ENCODE measurements around the gene KCNN2. TPM values are rescaled to one million over a fixed set of nuclear protein-coding genes. Genes with fewer than 3 reads are reported as not detected.

Gene KCNN2
- total RNA-seq, 1 experiment from 2014 or later = 0.61 TPM

DNA sequence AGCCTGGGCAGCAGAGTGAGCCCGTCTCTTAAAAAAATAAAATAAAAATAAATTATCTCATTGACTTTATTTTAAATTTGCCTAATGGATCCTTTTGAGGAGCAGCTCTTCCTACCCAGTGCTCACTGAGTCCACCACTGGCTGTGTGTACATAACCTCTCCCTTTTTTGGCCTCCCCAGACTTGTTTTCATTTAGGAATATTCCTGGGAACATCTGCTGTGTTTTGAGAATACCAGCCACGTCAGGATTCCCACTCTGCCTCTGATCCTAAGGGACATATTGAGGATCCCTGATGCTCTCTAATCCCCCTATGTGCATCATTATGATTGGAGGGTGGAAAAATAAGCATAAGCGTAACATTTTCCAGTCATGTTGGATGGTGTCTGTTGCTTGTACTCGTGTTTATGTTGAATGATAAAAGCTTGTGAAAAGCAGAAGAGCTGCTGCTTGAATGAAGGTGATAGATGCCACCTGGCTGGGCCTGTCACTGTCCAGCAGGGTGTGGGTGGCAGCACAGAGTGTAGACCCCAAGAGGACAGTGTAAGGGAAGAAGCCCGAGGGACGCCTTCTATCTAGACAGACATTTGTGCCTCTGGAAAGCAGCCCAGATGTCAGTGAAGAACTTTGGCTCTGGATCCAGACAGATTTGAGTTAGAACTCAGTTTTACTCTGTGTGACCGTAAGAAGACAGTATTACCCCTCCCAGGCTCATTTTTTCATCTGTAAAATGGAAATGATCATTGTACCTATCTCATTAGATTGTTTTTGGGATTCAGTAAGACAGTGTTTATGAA, 15.4 kb downstream of the KCNN2 start:
- H3K36me3 ChIP-seq = no peaks in the 10 kb centered on the region
- H3K9me3 ChIP-seq (replicated peaks) = no peaks in the 10 kb centered on the region
- H3K4me3 ChIP-seq = no peak overlapping the region
- no peak overlapping the region for H3K27ac ChIP-seq
- no peaks in the 10 kb centered on the region for H3K27me3 ChIP-seq (replicated peaks)
- H3K4me1 ChIP-seq (replicated peaks) = no peaks in the 10 kb centered on the region
- no peak for DNase-seq (ENCODE audit: low read depth in 1 of 2, low spot score in 2 of 2)

DNA sequence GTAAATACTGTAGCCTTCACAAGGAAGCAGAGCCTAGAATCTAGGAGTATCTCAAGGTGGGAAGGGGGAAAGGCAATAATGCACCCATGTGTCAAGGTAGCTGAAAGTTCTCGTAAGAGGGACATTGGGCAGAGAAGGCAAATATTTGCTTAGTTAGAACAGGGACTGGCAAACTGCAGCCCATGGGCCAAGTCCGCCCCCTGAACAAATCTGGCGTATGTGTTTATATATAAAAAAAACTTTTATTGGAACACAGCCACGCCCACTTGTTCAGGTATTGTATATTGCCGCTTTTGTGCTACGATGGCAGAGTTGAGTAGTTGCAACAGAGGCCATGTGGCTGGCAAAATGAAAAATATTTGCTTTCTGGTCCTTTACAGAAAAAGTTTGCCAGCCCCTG, 16.1 kb downstream of the KCNN2 start:
- DNase-seq (ENCODE audit: low read depth in 1 of 2, low spot score in 2 of 2) = no peak
- Histone ChIP-seq H3K27me3 (replicated peaks) (no peaks in the 10 kb centered on the region), H3K27ac (no peak overlapping the region), H3K36me3 (no peaks in the 10 kb centered on the region), H3K4me1 (replicated peaks) (no peaks in the 10 kb centered on the region), H3K9me3 (replicated peaks) (no peaks in the 10 kb centered on the region), H3K4me3 (no peak overlapping the region)

DNA sequence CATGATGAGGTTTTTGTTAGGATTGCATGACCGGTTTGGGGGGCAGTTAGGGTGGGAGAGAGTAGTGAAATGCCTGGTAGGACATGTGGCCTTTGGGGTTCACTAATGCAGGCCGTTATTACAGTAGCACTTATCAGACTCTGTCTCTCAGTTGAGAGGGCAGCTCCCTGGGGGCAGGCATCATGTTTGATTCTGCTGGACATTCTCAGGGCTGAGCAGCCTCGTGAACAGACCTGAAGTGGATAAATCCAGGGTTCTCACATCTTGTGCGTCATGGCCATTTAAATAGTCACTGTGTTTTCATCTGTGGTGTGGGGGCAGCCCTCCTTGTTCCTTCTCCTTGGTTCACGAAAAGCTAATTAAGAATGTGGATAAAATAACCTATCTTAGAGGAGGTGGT, 18.9 kb downstream of the KCNN2 start:
- Histone ChIP-seq H3K9me3 (replicated peaks) (no peaks in the 10 kb centered on the region), H3K36me3 (no peaks in the 10 kb centered on the region), H3K27ac (no peak overlapping the region), H3K4me3 (no peak overlapping the region), H3K27me3 (replicated peaks) (no peaks in the 10 kb centered on the region), H3K4me1 (replicated peaks) (no peaks in the 10 kb centered on the region)
- DNase-seq (ENCODE audit: low read depth in 1 of 2, low spot score in 2 of 2) = no peak

DNA sequence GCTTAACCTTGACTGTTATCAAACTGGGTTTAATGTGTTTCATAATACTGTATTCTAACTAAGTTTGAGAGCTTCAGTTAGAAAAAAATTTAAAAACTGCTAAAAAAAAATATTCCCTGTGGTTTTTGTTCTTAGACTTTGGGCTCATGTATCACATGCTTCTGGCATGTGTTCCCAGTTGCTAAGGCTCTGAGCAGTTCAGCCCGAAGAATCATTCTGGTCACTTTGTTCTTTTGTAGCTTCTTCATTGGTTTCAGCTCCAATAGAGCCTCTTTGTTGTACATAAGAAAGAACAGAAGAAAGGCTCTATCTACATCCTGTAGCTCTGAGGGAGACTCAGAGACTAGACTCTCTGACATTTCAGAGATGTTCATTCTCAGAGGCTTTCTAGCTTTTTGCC, 25.6 kb downstream of the KCNN2 start:
- H3K27ac ChIP-seq = no peak overlapping the region
- no peaks in the 10 kb centered on the region for H3K36me3 ChIP-seq
- H3K4me3 ChIP-seq = no peak overlapping the region
- no peak for DNase-seq (ENCODE audit: low read depth in 1 of 2, low spot score in 2 of 2)
- no peaks in the 10 kb centered on the region for H3K9me3 ChIP-seq (replicated peaks)
- H3K4me1 ChIP-seq (replicated peaks) = peaks cover 12% of the 10 kb centered on the region; the same call in 1 of the 2 replicates
- no peaks in the 10 kb centered on the region for H3K27me3 ChIP-seq (replicated peaks)

DNA sequence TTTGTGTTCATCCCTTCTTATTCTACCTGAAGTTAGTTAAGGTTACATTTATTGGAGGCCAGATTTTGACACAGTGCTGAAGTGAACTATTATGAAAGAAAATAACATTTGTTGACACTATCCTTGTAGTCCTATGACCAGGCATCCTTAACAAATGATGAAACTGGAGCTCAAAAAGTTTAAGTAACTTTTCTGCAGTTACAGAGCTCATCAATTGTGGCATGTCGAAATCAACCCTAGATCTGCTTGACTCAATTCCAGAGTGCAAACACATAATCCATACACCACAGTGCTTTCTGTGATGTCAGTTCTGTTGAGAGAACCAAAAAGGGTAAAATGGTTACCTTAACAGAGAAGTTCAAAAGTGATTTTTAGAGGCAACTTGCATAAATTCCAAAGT, 28.6 kb downstream of the KCNN2 start:
- Histone ChIP-seq H3K27ac (no peak overlapping the region), H3K4me3 (no peak overlapping the region), H3K36me3 (no peaks in the 10 kb centered on the region), H3K4me1 (replicated peaks) (peaks cover 12% of the 10 kb centered on the region; the same call in 1 of the 2 replicates), H3K27me3 (replicated peaks) (no peaks in the 10 kb centered on the region), H3K9me3 (replicated peaks) (no peaks in the 10 kb centered on the region)
- no peak for DNase-seq (ENCODE audit: low read depth in 1 of 2, low spot score in 2 of 2)

DNA sequence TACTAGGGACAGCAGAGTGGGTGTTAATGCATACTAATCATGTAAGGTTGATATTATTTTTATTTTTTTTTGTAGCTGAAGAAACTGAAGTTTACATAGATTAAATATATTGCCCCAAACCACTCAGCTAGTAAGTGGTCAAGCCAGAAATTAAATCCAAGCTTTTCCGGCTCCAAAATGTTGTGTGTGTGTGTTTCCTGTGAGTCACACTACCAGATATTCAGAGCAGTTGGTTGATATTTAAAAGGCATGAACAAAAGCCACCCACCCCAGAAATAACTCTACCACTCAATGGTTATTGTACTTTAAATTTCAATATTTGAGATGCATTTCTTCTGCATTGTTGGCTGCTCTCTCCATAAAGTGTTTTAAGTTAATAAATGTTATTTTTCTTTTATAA, 29.5 kb downstream of the KCNN2 start:
- DNase-seq (ENCODE audit: low read depth in 1 of 2, low spot score in 2 of 2) = peak in 1 of 2 experiments; percentile 21
- Histone ChIP-seq H3K27me3 (replicated peaks) (no peaks in the 10 kb centered on the region), H3K4me3 (no peak overlapping the region), H3K9me3 (replicated peaks) (no peaks in the 10 kb centered on the region), H3K36me3 (no peaks in the 10 kb centered on the region), H3K4me1 (replicated peaks) (peaks cover 12% of the 10 kb centered on the region; the same call in 1 of the 2 replicates), H3K27ac (no peak overlapping the region)

DNA sequence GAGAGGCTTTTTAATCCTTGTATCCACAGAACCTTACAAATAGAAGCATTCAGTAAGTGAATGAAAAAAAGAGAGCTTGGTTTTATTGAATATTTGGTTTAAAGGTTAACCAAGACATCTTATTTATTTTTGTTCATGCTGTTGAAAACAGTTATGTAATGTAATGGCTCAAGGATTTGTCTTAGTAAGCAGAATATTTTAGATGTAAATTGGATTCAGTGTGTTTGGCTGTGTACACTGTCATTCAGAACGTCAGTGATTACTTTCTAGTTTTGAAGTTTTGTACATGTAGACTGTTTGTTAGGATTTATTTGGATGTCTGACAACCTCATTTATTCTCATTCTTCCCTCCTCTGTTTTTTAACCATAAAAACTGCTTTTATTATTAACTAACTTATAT, 31.3 kb downstream of the KCNN2 start:
- Histone ChIP-seq H3K36me3 (no peaks in the 10 kb centered on the region), H3K9me3 (replicated peaks) (no peaks in the 10 kb centered on the region), H3K4me3 (no peak overlapping the region), H3K27ac (no peak overlapping the region), H3K27me3 (replicated peaks) (no peaks in the 10 kb centered on the region), H3K4me1 (replicated peaks) (peaks cover 12% of the 10 kb centered on the region; the same call in 1 of the 2 replicates)
- DNase-seq (ENCODE audit: low read depth in 1 of 2, low spot score in 2 of 2) = no peak

DNA sequence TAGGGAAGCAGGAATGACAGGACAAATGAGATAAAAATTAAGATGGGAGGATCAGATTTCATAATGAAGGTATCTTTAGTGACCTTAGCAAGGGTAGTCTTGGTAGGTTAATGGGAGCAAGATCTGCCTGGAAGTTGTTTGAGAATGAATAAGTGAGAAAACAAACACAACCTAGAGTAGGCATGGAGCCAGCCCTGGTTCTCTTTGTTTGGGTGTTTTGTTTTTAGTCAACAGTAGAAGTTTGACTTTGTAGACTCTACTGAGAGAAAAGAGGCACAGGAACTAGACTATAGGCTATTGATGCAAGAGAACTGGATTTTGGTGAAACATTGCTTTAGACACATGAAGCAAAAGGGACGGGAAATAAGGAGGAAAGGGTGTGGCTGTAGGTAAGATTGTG, 40.3 kb downstream of the KCNN2 start:
- Histone ChIP-seq H3K4me3 (no peak overlapping the region), H3K27me3 (replicated peaks) (no peaks in the 10 kb centered on the region), H3K9me3 (replicated peaks) (no peaks in the 10 kb centered on the region), H3K27ac (no peak overlapping the region), H3K36me3 (no peaks in the 10 kb centered on the region), H3K4me1 (replicated peaks) (no peaks in the 10 kb centered on the region)
- no peak for DNase-seq (ENCODE audit: low read depth in 1 of 2, low spot score in 2 of 2)

DNA sequence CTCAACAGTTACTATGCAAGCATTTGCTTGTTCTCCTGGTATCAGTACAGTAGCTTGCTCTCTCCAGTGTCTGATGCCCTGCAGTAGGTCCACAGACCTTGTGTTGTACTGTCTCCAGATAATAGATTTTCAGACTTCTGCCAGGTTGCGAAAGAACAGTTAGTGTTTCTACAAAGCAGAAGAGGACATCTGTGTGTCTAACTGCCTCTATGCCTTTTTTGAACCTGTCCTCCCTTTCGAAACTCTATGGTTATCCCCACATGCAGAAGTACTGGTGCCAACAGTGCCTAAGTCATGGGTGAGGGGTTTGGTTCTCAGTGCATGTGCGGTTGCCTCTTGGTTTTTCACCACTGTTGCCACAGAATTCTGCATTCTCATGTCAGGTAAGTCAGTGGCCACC, 45.9 kb downstream of the KCNN2 start:
- no peaks in the 10 kb centered on the region for H3K36me3 ChIP-seq
- H3K27me3 ChIP-seq (replicated peaks) = no peaks in the 10 kb centered on the region
- no peaks in the 10 kb centered on the region for H3K9me3 ChIP-seq (replicated peaks)
- H3K4me1 ChIP-seq (replicated peaks) = peaks cover 5% of the 10 kb centered on the region
- DNase-seq (ENCODE audit: low read depth in 1 of 2, low spot score in 2 of 2) = no peak
- H3K4me3 ChIP-seq = no peak overlapping the region
- no peak overlapping the region for H3K27ac ChIP-seq

DNA sequence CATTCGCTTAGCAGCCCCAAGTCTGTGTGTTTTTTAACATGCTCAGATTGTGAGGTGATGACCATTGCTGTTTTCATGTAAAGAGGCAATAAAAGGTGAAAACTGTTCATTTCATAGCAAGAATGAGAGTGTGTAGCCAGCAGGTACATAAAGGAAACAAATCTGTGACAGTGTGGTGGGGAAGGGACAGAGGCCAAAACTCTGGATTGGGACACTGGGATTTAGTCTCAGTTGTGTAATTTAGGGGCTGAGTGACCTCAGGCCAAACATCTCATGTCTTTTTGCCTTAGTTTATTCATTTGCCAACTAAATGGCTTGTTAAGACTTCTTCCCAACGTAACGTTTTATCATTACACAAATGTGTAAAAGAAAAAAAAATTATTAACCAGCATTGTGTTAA, 47.0 kb downstream of the KCNN2 start:
- no peak overlapping the region for H3K27ac ChIP-seq
- no peaks in the 10 kb centered on the region for H3K27me3 ChIP-seq (replicated peaks)
- no peaks in the 10 kb centered on the region for H3K36me3 ChIP-seq
- peaks cover 14% of the 10 kb centered on the region for H3K4me1 ChIP-seq (replicated peaks)
- no peaks in the 10 kb centered on the region for H3K9me3 ChIP-seq (replicated peaks)
- no peak overlapping the region for H3K4me3 ChIP-seq
- DNase-seq (ENCODE audit: low read depth in 1 of 2, low spot score in 2 of 2) = no peak

DNA sequence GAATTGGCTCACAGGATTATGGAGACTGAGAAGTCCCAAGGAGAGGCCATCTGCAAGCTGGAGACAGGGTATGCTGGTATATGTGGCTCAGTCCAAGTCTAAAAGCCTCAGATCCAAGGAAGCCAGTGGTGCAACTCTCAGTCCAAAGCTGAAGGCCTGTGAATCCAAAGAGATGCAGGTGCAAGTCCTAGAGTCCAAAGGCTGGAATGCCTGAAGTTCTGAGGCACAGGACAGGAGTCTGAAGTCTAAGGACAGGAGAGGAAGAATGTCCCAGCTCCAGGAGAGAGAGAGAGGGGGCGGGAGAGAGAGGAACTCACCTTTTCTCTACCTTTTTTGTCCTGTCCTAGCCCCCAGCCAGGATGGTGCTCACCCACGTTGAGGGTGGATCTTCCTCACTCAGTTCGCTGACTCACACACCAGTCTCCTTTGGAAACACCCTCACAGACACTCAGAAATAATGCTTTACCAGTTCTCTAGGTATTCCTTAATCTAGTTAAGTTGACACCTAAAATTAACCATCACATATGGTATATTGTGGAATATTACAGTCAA, 49.6 kb downstream of the KCNN2 start:
- H3K27me3 ChIP-seq (replicated peaks) = no peaks in the 10 kb centered on the region; the same call in 1 of the 2 replicates
- no peaks in the 10 kb centered on the region for H3K9me3 ChIP-seq (replicated peaks)
- no peak overlapping the region for H3K4me3 ChIP-seq
- no peak overlapping the region for H3K27ac ChIP-seq
- H3K36me3 ChIP-seq = no peaks in the 10 kb centered on the region
- H3K4me1 ChIP-seq (replicated peaks) = peaks cover 14% of the 10 kb centered on the region
- DNase-seq (ENCODE audit: low read depth in 1 of 2, low spot score in 2 of 2) = no peak

DNA sequence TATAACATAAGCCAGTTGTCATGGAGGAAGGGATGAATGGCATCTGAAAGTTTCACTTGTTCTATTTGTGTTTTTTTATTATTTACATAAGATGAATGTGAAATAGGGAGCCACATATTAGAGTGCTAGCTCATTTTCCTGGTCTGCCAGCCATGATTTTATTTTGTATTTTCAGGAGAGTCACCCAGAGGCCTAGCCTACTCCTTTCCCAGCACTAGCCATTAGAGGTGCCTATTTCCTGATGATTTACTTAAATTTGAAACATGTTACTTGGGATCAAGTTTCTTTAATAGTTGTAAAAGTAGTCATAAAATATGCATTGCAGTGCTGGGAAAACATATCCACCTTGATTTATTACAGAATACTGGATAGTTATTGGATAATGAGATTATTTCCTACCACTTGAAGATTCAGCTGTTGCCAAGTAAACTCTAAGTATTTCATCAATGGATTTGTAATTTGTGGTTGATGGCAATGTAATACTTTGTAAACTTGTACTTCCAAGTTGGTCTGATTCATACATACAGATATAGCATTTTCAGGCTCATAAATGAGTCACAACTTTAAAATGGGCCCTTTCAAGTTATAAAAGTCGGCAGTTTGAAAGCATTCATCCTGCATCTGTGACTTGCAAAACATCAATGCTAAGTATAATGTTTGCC, 50.8 kb downstream of the KCNN2 start:
- peak in 1 of 2 experiments; percentile 27 for DNase-seq (ENCODE audit: low read depth in 1 of 2, low spot score in 2 of 2)
- Histone ChIP-seq H3K36me3 (no peaks in the 10 kb centered on the region), H3K4me1 (replicated peaks) (peaks cover 14% of the 10 kb centered on the region), H3K27ac (0 out of 2 replicates have a peak overlapping the region, but pooled peaks have one; percentile 3), H3K27me3 (replicated peaks) (no peaks in the 10 kb centered on the region; the same call in none of the 2 replicates), H3K4me3 (no peak overlapping the region), H3K9me3 (replicated peaks) (no peaks in the 10 kb centered on the region)

DNA sequence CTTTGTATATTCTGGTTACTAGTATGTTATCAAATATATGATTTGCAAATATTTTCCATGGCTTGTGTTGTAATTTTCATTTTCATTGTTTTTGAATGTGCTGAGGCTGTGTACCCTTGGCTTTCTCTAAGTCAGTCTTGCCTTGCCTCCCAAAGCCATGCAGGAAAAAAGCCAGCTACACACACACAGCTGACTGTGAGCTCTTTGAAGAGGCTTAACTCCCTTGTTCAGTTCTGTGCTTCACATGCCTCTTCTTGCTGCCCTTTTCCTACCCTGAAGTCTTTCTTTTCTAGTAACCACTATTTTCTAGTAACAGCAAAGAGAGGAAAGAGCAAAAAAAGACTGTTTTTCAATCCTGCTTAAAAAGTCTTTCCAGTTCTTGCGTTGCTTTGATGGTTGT, 53.9 kb downstream of the KCNN2 start:
- no peak for DNase-seq (ENCODE audit: low read depth in 1 of 2, low spot score in 2 of 2)
- no peaks in the 10 kb centered on the region for H3K9me3 ChIP-seq (replicated peaks)

DNA sequence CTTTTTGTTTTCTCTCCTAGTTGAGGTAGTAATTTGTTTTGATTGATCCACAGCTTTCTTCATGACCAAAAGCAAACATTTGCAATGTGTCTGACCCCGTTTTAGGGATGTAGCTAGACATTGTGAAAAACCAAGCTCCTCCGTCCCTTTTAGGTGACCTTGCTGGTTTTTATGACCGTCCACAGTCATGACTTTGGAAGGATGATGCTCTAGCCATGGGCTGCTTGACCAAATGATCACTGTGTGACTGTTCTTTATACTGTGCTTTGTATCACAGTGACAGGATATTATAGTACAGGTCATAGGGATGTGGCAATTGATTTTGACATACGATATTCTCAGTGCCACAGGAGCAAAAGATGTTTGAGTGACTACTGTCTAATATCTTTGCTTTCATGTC, 54.4 kb downstream of the KCNN2 start:
- no peak for DNase-seq (ENCODE audit: low read depth in 1 of 2, low spot score in 2 of 2)
- Histone ChIP-seq H3K27me3 (replicated peaks) (peaks cover 4% of the 10 kb centered on the region), H3K4me3 (no peak overlapping the region), H3K36me3 (no peaks in the 10 kb centered on the region), H3K9me3 (replicated peaks) (no peaks in the 10 kb centered on the region), H3K4me1 (replicated peaks) (peaks cover 14% of the 10 kb centered on the region), H3K27ac (no peak overlapping the region)

More for the DNA sequence above, 53.9 kb downstream of the KCNN2 start:
- Histone ChIP-seq H3K27ac (no peak overlapping the region), H3K27me3 (replicated peaks) (peaks cover 2% of the 10 kb centered on the region), H3K4me1 (replicated peaks) (peaks cover 14% of the 10 kb centered on the region), H3K4me3 (no peak overlapping the region), H3K36me3 (no peaks in the 10 kb centered on the region)
